Tibial nerve (tissue), 4 donors: Measurements from ENCODE around the gene ST8SIA1. TPM values are rescaled to one million over a fixed set of nuclear protein-coding genes. Genes with fewer than 3 reads are reported as not detected.

Experiments
- DNase-seq, 2 donors: peaks; one replicate each; pipeline ENCODE4 v3.0.0-alpha.2; 2019; ENCODE audit warnings: low spot score in 2 of 2
- H3K27ac ChIP-seq, 4 donors: fragments of 200-600 bp; sonication (generic) in 3 of 4; one replicate each; pipeline ENCODE4 v1.5.1; 2017 to 2019; ENCODE audit warnings: mild to moderate bottlenecking in 1 of 4
- H3K27me3 ChIP-seq, 2 donors: fragments of 200-600 bp; sonication (generic) in 1 of 2; one replicate each; pipeline versions ENCODE4 v1.5.1 to v1.6.0; 2017 to 2019
- H3K36me3 ChIP-seq, 3 donors: fragments of 200-600 bp; sonication (generic); one replicate each; pipeline ENCODE4 v1.5.1; 2018 to 2019
- H3K4me1 ChIP-seq, 4 donors: fragments of 200-600 bp; sonication (generic) in 3 of 4; one replicate each; pipeline ENCODE4 v1.5.1; 2017 to 2019
- H3K4me3 ChIP-seq, 4 donors: fragments of 200-600 bp; sonication (generic) in 3 of 4; one replicate each; pipeline ENCODE4 v1.5.1; 2017 to 2019; ENCODE audit warnings: mild to moderate bottlenecking in 1 of 4, moderate library complexity in 1 of 4
- H3K9me3 ChIP-seq, 4 donors: fragments of 200-600 bp; sonication (generic) in 3 of 4; one replicate each; pipeline ENCODE4 v1.5.1; 2017 to 2019
- EP300 ChIP-seq, 2 donors: sonication (generic); formaldehyde crosslinking; IDR thresholded peaks; one replicate each; pipeline ENCODE4 v1.6.1; 2017; ENCODE audit warnings: antibody characterized with exemption in 2 of 2, mild to moderate bottlenecking in 1 of 2
- POLR2A ChIP-seq, 2 donors: fragments of 450-650 bp; IDR thresholded peaks; one replicate each; pipeline ENCODE4 v1.6.1; 2017; ENCODE audit warnings: antibody characterized with exemption in 2 of 2, mild to moderate bottlenecking in 2 of 2, moderate library complexity in 2 of 2
- WGBS, 2 donors: methylation state at CpG; one replicate each; pipeline ENCODE4 v1.1.5; 2018; 5-methylcytosine and 5-hydroxymethylcytosine counted together
- total RNA-seq, 4 donors: library from RNA; depleted of rRNA; stranded (reverse); fragments of >200 nt; gene quantifications; one replicate each; pipeline ENCODE4 v1.1.0, GENCODE V29; 2016
- TF ChIP-seq, protein P1 (sequence below), 5 experiments: fragments of 200-600 bp in 3 of 5; fragments of 450-650 bp in 2 of 5; sonication (generic) in 3 of 5; IDR thresholded peaks; one replicate each; pipeline ENCODE4 v1.5.1; 2016 to 2019; ENCODE audit warnings: antibody characterized with exemption in 5 of 5, mild to moderate bottlenecking in 3 of 5, moderate library complexity in 2 of 5

The ST8SIA1 gene
- total RNA-seq, 4 donors from 2014 or later, result 0.63 to 5.1 (median 2.0) TPM

- Histone ChIP-seq H3K27ac (no peak overlapping the region), H3K9me3 (no peaks in the 10 kb centered on the region), H3K4me3 (no peak overlapping the region), H3K27me3 (no peaks in the 10 kb centered on the region), H3K36me3 (no peaks in the 10 kb centered on the region), H3K4me1 (no peaks in the 10 kb centered on the region)
- TF ChIP-seq POLR2A (IDR thresholded peaks at IDR 0.05), result no peak
- TF ChIP-seq EP300 (IDR thresholded peaks at IDR 0.05), result no peak
- TF ChIP-seq, protein P1, sequence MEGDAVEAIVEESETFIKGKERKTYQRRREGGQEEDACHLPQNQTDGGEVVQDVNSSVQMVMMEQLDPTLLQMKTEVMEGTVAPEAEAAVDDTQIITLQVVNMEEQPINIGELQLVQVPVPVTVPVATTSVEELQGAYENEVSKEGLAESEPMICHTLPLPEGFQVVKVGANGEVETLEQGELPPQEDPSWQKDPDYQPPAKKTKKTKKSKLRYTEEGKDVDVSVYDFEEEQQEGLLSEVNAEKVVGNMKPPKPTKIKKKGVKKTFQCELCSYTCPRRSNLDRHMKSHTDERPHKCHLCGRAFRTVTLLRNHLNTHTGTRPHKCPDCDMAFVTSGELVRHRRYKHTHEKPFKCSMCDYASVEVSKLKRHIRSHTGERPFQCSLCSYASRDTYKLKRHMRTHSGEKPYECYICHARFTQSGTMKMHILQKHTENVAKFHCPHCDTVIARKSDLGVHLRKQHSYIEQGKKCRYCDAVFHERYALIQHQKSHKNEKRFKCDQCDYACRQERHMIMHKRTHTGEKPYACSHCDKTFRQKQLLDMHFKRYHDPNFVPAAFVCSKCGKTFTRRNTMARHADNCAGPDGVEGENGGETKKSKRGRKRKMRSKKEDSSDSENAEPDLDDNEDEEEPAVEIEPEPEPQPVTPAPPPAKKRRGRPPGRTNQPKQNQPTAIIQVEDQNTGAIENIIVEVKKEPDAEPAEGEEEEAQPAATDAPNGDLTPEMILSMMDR (IDR thresholded peaks at IDR 0.05), result no peak
- 50 to 57% methylated on average over 2 of the region's 2 CpGs for WGBS, 2 donors
- no peak for DNase-seq
Observed at GRCh38 chr12:22229652-22230279, 104.7 kb downstream of the ST8SIA1 start.

- no peak for TF ChIP-seq EP300 (IDR thresholded peaks at IDR 0.05)
- TF ChIP-seq POLR2A (IDR thresholded peaks at IDR 0.05), result no peak
- TF ChIP-seq, protein P1 (IDR thresholded peaks at IDR 0.05), result no peak
- H3K27ac ChIP-seq, result no peak overlapping the region
- no peak overlapping the region for H3K4me3 ChIP-seq
- H3K27me3 ChIP-seq, result no peaks in the 10 kb centered on the region
- DNase-seq, result no peak
- H3K9me3 ChIP-seq, result no peaks in the 10 kb centered on the region
- 85 to 95% methylated on average over 2 of the region's 2 CpGs for WGBS, 2 donors
- H3K36me3 ChIP-seq, result no peaks in the 10 kb centered on the region
- no peaks in the 10 kb centered on the region for H3K4me1 ChIP-seq
Observed at GRCh38 chr12:22228022-22228875, 106.3 kb downstream of the ST8SIA1 start.

GRCh38 chr12:22223356-22223755 lies 111.2 kb downstream of the ST8SIA1 start:
- TF ChIP-seq, protein P1 (IDR thresholded peaks at IDR 0.05), result no peak
- TF ChIP-seq POLR2A (IDR thresholded peaks at IDR 0.05), result no peak
- no peak for TF ChIP-seq EP300 (IDR thresholded peaks at IDR 0.05)
- 58 to 65% methylated on average over 4 of the region's 4 CpGs for WGBS, 2 donors
- no peak overlapping the region for H3K27ac ChIP-seq

GRCh38 chr12:22217556-22217955 lies 117.0 kb downstream of the ST8SIA1 start:
- Histone ChIP-seq H3K4me3 (no peak overlapping the region), H3K27me3 (no peaks in the 10 kb centered on the region), H3K27ac (no peak overlapping the region), H3K4me1 (no peaks in the 10 kb centered on the region), H3K36me3 (no peaks in the 10 kb centered on the region), H3K9me3 (no peaks in the 10 kb centered on the region)
- no peak for TF ChIP-seq EP300 (IDR thresholded peaks at IDR 0.05)
- TF ChIP-seq, protein P1 (IDR thresholded peaks at IDR 0.05), result no peak
- DNase-seq, result no peak
- 90 to 95% methylated on average over 1 of the region's 1 CpG for WGBS, 2 donors

More at GRCh38 chr12:22223356-22223755, 111.2 kb downstream of the ST8SIA1 start:
- Histone ChIP-seq H3K27me3 (no peaks in the 10 kb centered on the region), H3K4me3 (no peak overlapping the region), H3K4me1 (no peaks in the 10 kb centered on the region), H3K9me3 (no peaks in the 10 kb centered on the region), H3K36me3 (no peaks in the 10 kb centered on the region)
- no peak for DNase-seq
